GM23338 (cell line): ENCODE measurements around the gene CRK. TPM values are rescaled to one million over a fixed set of nuclear protein-coding genes. Genes with fewer than 3 reads are reported as not detected.

Experiments used
- ATAC-seq: fragments of 200-7000 bp; cut with Tn5 transposase; 3 replicates; pipeline ENCODE4 v1.9.1; 2020
- DNase-seq: peaks from one replicate; pipeline ENCODE4 v3.0.0-alpha.2; 2015; ENCODE audit warnings: low spot score
- H2AFZ ChIP-seq: fragments of 200-600 bp; sonication (generic); 2 replicates; pipeline ENCODE4 v1.8.0; 2016; ENCODE audit warnings: antibody characterized with exemption, mild to moderate bottlenecking, moderate library complexity
- H3F3A ChIP-seq: fragments of 200-600 bp; sonication (generic); replicated peaks from 2 replicates; pipeline ENCODE4 v1.8.0; 2017; ENCODE audit warnings: antibody characterized with exemption, mixed run types, low read depth
- H3K27ac ChIP-seq: fragments of 200-600 bp; sonication (generic); 2 replicates; pipeline ENCODE4 v1.6.1; 2016; ENCODE audit warnings: low read depth
- H3K27me3 ChIP-seq: fragments of 200-600 bp; sonication (generic); 2 replicates; pipeline ENCODE4 v1.8.0; 2016; ENCODE audit warnings: mild to moderate bottlenecking, mixed run types, moderate library complexity; ENCODE audit not compliant: insufficient read depth
- H3K36me3 ChIP-seq: fragments of 200-600 bp; sonication (generic); 2 replicates; pipeline ENCODE4 v1.8.0; 2016; ENCODE audit warnings: mild to moderate bottlenecking; ENCODE audit not compliant: insufficient read depth
- H3K4me1 ChIP-seq: fragments of 200-600 bp; sonication (generic); 2 replicates; pipeline ENCODE4 v1.8.0; 2016; ENCODE audit warnings: mild to moderate bottlenecking, moderate library complexity; ENCODE audit not compliant: insufficient read depth
- H3K4me2 ChIP-seq: fragments of 200-600 bp; sonication (generic); 2 replicates; pipeline ENCODE4 v1.7.1; 2017; ENCODE audit warnings: mixed run types
- H3K4me3 ChIP-seq: fragments of 200-600 bp; sonication (generic); 2 replicates; pipeline ENCODE4 v1.6.1; 2016; ENCODE audit warnings: mixed run types
- H3K79me2 ChIP-seq: fragments of 200-600 bp; sonication (generic); replicated peaks from 2 replicates; pipeline ENCODE4 v1.8.0; 2017; ENCODE audit warnings: mild to moderate bottlenecking; ENCODE audit not compliant: insufficient read depth
- H3K9me2 ChIP-seq: fragments of 200-600 bp; sonication (generic); 2 replicates; pipeline ENCODE4 v1.8.0; 2017; ENCODE audit not compliant: insufficient read depth
- H4K20me1 ChIP-seq: fragments of 200-600 bp; sonication (generic); replicated peaks from 2 replicates; pipeline ENCODE4 v1.8.0; 2017; ENCODE audit warnings: mild to moderate bottlenecking; ENCODE audit not compliant: insufficient read depth
- H3K27ac Mint-ChIP-seq: 2 replicates; pipeline ENCODE4 v1.8.0; 2020; ENCODE audit warnings: inconsistent platforms, mild to moderate bottlenecking, moderate library complexity, mixed read lengths
- H3K27me3 Mint-ChIP-seq: 3 replicates; pipeline ENCODE4 v1.8.0; 2022; ENCODE audit warnings: low read depth, mild to moderate bottlenecking, moderate library complexity, mixed read lengths, inconsistent platforms; ENCODE audit not compliant: insufficient read depth, poor library complexity
- H3K36me3 Mint-ChIP-seq: 3 replicates; pipeline ENCODE4 v1.8.0; 2021; ENCODE audit warnings: low read depth, mild to moderate bottlenecking, inconsistent platforms, moderate library complexity, mixed read lengths
- H3K4me1 Mint-ChIP-seq: 3 replicates; pipeline ENCODE4 v1.8.0; 2020; ENCODE audit warnings: mild to moderate bottlenecking, inconsistent platforms, mixed read lengths
- H3K4me3 Mint-ChIP-seq: 3 replicates; pipeline ENCODE4 v1.8.0; 2021; ENCODE audit warnings: moderate library complexity, mild to moderate bottlenecking, inconsistent platforms, mixed read lengths
- H3K9me3 Mint-ChIP-seq: 3 replicates; pipeline ENCODE4 v1.8.0; 2020; ENCODE audit warnings: moderate library complexity, mild to moderate bottlenecking, inconsistent platforms, mixed read lengths
- EZH2 ChIP-seq: fragments of 200-600 bp; sonication (generic); IDR thresholded peaks from one replicate; pipeline ENCODE4 v1.8.0; 2017; ENCODE audit warnings: antibody characterized with exemption, mild to moderate bottlenecking, low read depth; ENCODE audit not compliant: unreplicated experiment
- EZH2phosphoT487 ChIP-seq: fragments of 200-600 bp; sonication (generic); IDR thresholded peaks from one replicate; pipeline ENCODE4 v1.8.1; 2018; ENCODE audit warnings: antibody characterized with exemption; ENCODE audit not compliant: unreplicated experiment
- JUNB ChIP-seq: IDR thresholded peaks from one replicate; pipeline ENCODE4 v1.6.1; 2016; ENCODE audit warnings: antibody characterized with exemption; ENCODE audit not compliant: unreplicated experiment
- ZNF114 ChIP-seq: fragments of 250-450 bp; sonication (Bioruptor Pico); IDR thresholded peaks from 2 replicates; pipeline ENCODE4 v1.5.0; 2020; ENCODE audit warnings: mild to moderate bottlenecking, moderate library complexity
- polyA plus RNA-seq: library from polyadenylated mRNA; unstranded; fragments of >200 nt; fragmentation: Nextera tagmentation; extraction: Ambion mirVana; gene quantifications from 2 replicates; pipeline ENCODE4 v1.2.1, GENCODE V29; 2016
- total RNA-seq: library from RNA; depleted of rRNA; stranded (reverse); fragments of >200 nt; shearing (Covaris generic); gene quantifications from 2 replicates; pipeline ENCODE4 v1.2.3, GENCODE V29; 2014
- TF ChIP-seq, protein P1 (sequence below): fragments of 250-450 bp; sonication (Bioruptor Pico); IDR thresholded peaks from 2 replicates; pipeline ENCODE4 v1.5.0; 2020; ENCODE audit warnings: mild to moderate bottlenecking, moderate library complexity
- TF ChIP-seq, protein P2 (sequence below): IDR thresholded peaks from one replicate; pipeline ENCODE4 v1.6.1; 2018; ENCODE audit warnings: antibody characterized with exemption; ENCODE audit not compliant: unreplicated experiment
- TF ChIP-seq, protein P3 (sequence below), 2 experiments: fragments of 200-600 bp in 1 of 2; sonication (generic) in 1 of 2; conservative IDR thresholded peaks; 2 replicates each; pipeline versions ENCODE4 v1.5.1 to v1.6.1; 2016 to 2017; ENCODE audit warnings: antibody characterized with exemption in 2 of 2, low read depth in 2 of 2, mild to moderate bottlenecking in 2 of 2, moderate library complexity in 1 of 2

CRK gene
- total and polyA plus RNA-seq, 2 experiments from 2014 or later: 32.6 to 59.8 TPM

DNA sequence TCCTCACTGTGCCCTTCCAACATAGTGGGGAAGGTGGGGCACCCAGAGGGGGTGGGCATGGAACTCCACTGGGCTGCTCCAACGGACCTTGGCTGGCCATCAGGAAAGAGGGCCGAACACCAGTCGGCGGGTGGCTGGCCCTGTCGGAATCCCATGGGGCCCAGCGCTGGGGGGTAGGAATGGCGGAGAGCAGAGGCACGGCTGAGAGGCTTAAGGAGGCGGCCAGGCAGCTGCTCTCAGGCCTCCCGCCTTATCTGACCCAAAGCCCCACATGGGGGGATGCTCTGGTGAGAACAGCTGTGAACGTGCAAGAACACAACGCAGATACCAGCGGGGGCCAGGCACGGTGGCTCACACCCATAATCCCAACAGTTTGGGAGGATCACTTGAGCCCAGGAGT, 40.8 kb upstream of the CRK start:
- no peaks in the 10 kb centered on the region for H3K36me3 ChIP-seq
- no peak overlapping the region for H2AFZ ChIP-seq
- H3K27ac Mint-ChIP-seq: no peak overlapping the region
- TF ChIP-seq JUNB (no peak), ZNF114 (CRISPR knock-in tag) (no peak), EZH2phosphoT487 (no peak), EZH2 (no peak)
- TF ChIP-seq, protein P1, sequence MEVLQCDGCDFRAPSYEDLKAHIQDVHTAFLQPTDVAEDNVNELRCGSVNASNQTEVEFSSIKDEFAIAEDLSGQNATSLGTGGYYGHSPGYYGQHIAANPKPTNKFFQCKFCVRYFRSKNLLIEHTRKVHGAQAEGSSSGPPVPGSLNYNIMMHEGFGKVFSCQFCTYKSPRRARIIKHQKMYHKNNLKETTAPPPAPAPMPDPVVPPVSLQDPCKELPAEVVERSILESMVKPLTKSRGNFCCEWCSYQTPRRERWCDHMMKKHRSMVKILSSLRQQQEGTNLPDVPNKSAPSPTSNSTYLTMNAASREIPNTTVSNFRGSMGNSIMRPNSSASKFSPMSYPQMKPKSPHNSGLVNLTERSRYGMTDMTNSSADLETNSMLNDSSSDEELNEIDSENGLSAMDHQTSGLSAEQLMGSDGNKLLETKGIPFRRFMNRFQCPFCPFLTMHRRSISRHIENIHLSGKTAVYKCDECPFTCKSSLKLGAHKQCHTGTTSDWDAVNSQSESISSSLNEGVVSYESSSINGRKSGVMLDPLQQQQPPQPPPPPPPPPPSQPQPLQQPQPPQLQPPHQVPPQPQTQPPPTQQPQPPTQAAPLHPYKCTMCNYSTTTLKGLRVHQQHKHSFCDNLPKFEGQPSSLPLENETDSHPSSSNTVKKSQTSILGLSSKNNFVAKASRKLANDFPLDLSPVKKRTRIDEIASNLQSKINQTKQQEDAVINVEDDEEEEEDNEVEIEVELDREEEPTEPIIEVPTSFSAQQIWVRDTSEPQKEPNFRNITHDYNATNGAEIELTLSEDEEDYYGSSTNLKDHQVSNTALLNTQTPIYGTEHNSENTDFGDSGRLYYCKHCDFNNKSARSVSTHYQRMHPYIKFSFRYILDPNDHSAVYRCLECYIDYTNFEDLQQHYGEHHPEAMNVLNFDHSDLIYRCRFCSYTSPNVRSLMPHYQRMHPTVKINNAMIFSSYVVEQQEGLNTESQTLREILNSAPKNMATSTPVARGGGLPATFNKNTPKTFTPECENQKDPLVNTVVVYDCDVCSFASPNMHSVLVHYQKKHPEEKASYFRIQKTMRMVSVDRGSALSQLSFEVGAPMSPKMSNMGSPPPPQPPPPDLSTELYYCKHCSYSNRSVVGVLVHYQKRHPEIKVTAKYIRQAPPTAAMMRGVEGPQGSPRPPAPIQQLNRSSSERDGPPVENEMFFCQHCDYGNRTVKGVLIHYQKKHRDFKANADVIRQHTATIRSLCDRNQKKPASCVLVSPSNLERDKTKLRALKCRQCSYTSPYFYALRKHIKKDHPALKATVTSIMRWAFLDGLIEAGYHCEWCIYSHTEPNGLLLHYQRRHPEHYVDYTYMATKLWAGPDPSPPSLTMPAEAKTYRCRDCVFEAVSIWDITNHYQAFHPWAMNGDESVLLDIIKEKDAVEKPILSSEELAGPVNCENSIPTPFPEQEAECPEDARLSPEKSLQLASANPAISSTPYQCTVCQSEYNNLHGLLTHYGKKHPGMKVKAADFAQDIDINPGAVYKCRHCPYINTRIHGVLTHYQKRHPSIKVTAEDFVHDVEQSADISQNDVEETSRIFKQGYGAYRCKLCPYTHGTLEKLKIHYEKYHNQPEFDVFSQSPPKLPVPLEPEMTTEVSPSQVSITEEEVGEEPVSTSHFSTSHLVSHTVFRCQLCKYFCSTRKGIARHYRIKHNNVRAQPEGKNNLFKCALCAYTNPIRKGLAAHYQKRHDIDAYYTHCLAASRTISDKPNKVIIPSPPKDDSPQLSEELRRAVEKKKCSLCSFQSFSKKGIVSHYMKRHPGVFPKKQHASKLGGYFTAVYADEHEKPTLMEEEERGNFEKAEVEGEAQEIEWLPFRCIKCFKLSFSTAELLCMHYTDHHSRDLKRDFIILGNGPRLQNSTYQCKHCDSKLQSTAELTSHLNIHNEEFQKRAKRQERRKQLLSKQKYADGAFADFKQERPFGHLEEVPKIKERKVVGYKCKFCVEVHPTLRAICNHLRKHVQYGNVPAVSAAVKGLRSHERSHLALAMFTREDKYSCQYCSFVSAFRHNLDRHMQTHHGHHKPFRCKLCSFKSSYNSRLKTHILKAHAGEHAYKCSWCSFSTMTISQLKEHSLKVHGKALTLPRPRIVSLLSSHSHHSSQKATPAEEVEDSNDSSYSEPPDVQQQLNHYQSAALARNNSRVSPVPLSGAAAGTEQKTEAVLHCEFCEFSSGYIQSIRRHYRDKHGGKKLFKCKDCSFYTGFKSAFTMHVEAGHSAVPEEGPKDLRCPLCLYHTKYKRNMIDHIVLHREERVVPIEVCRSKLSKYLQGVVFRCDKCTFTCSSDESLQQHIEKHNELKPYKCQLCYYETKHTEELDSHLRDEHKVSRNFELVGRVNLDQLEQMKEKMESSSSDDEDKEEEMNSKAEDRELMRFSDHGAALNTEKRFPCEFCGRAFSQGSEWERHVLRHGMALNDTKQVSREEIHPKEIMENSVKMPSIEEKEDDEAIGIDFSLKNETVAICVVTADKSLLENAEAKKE (CRISPR knock-in tag): no peak
- TF ChIP-seq, protein P2, sequence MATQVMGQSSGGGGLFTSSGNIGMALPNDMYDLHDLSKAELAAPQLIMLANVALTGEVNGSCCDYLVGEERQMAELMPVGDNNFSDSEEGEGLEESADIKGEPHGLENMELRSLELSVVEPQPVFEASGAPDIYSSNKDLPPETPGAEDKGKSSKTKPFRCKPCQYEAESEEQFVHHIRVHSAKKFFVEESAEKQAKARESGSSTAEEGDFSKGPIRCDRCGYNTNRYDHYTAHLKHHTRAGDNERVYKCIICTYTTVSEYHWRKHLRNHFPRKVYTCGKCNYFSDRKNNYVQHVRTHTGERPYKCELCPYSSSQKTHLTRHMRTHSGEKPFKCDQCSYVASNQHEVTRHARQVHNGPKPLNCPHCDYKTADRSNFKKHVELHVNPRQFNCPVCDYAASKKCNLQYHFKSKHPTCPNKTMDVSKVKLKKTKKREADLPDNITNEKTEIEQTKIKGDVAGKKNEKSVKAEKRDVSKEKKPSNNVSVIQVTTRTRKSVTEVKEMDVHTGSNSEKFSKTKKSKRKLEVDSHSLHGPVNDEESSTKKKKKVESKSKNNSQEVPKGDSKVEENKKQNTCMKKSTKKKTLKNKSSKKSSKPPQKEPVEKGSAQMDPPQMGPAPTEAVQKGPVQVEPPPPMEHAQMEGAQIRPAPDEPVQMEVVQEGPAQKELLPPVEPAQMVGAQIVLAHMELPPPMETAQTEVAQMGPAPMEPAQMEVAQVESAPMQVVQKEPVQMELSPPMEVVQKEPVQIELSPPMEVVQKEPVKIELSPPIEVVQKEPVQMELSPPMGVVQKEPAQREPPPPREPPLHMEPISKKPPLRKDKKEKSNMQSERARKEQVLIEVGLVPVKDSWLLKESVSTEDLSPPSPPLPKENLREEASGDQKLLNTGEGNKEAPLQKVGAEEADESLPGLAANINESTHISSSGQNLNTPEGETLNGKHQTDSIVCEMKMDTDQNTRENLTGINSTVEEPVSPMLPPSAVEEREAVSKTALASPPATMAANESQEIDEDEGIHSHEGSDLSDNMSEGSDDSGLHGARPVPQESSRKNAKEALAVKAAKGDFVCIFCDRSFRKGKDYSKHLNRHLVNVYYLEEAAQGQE: no peak
- TF ChIP-seq, protein P3, sequence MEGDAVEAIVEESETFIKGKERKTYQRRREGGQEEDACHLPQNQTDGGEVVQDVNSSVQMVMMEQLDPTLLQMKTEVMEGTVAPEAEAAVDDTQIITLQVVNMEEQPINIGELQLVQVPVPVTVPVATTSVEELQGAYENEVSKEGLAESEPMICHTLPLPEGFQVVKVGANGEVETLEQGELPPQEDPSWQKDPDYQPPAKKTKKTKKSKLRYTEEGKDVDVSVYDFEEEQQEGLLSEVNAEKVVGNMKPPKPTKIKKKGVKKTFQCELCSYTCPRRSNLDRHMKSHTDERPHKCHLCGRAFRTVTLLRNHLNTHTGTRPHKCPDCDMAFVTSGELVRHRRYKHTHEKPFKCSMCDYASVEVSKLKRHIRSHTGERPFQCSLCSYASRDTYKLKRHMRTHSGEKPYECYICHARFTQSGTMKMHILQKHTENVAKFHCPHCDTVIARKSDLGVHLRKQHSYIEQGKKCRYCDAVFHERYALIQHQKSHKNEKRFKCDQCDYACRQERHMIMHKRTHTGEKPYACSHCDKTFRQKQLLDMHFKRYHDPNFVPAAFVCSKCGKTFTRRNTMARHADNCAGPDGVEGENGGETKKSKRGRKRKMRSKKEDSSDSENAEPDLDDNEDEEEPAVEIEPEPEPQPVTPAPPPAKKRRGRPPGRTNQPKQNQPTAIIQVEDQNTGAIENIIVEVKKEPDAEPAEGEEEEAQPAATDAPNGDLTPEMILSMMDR (conservative IDR thresholded peaks at IDR 0.05; ENCODE audit: low read depth in 2 of 2): no peak
- ATAC-seq: no peak
- H3K27me3 ChIP-seq: peaks cover 6% of the 10 kb centered on the region
- no peaks in the 10 kb centered on the region; the same call in 1 of the 2 replicates for H3K4me1 ChIP-seq
- no peaks in the 10 kb centered on the region for H4K20me1 ChIP-seq
- H3K36me3 Mint-ChIP-seq: no peaks in the 10 kb centered on the region
- H3K27me3 Mint-ChIP-seq: peaks cover 7% of the 10 kb centered on the region
- H3K4me3 ChIP-seq: no peak overlapping the region
- H3K4me3 Mint-ChIP-seq: no peak overlapping the region
- H3K9me3 Mint-ChIP-seq: no peaks in the 10 kb centered on the region; the same call in 2 of the 3 replicates
- H3K79me2 ChIP-seq: no peaks in the 10 kb centered on the region
- H3K4me1 Mint-ChIP-seq: peaks cover 14% of the 10 kb centered on the region; the same call in 2 of the 3 replicates
- H3K9me2 ChIP-seq: no peaks in the 10 kb centered on the region
- H3K4me2 ChIP-seq: no peak overlapping the region
- DNase-seq: no peak
- H3F3A ChIP-seq: 0 out of 2 replicates have a peak, but pooled peaks cover 11% of the 10 kb centered on the region
- no peak overlapping the region for H3K27ac ChIP-seq
